ENCODE results near the gene MYH3. TPM values are rescaled to one million over a fixed set of nuclear protein-coding genes. Genes with fewer than 3 reads are reported as not detected.

MYH3 gene
- total RNA-seq, 2 experiments from 2014 or later, result 4.1 to 4.3 TPM

- Mint-ChIP-seq H3K36me3 (no peaks in the 10 kb centered on the region), H3K4me1 (no peaks in the 10 kb centered on the region), H3K9me3 (ENCODE audit: low read depth) (no peaks in the 10 kb centered on the region), H3K27ac (no peak overlapping the region), H3K27me3 (no peaks in the 10 kb centered on the region), H3K4me3 (no peak overlapping the region)
- CTCF ChIA-PET, result interaction anchor here (1.3 to 8.1 kb wide), 2 partner anchors 8 to 696 kb away, joined by 3 to 65 read pairs; no protein-coding TSS in a partner anchor
- no peak for ATAC-seq
- no peak for DNase-seq
These were observed 36.3 kb downstream of the MYH3 start for GRCh38 chr17:10620823-10621222.

GRCh38 chr17:10618202-10618635 is 38.9 kb downstream of the MYH3 start:
- CTCF ChIA-PET, result interaction anchor here (0.6 to 8.1 kb wide), 19 partner anchors 11 to 693 kb away, joined by 3 to 65 read pairs (median 3); no protein-coding TSS in a partner anchor
- Mint-ChIP-seq H3K27me3 (no peaks in the 10 kb centered on the region), H3K36me3 (no peaks in the 10 kb centered on the region), H3K4me3 (no peak overlapping the region), H3K4me1 (no peaks in the 10 kb centered on the region), H3K9me3 (ENCODE audit: low read depth) (no peaks in the 10 kb centered on the region), H3K27ac (no peak overlapping the region)
- ATAC-seq, result peak; percentile 86
- peak; percentile 66 for DNase-seq

DNA sequence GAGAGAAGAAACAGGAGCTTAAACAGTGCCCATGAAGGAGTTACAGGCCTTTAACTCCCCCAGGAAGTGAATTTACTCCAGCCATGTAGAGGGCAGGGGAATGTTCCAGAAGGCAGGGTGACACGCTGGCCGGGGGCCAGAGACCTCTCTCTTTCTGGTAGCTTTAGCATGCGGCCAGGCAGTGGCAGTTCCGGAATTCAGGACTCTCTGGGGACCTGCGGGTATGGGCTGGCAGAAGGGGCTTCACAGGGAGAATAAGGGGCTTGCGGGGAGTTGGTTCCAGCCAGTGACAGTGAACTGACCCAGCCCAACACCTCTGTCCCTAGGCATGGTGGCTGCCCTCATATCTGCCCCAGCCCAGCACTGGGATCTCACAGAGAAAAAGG is 40.0 kb downstream of the MYH3 start:
- ATAC-seq, result no peak
- DNase-seq, result no peak
- Mint-ChIP-seq H3K4me3 (no peak overlapping the region), H3K4me1 (no peaks in the 10 kb centered on the region), H3K27ac (no peak overlapping the region), H3K27me3 (no peaks in the 10 kb centered on the region), H3K9me3 (ENCODE audit: low read depth) (no peaks in the 10 kb centered on the region), H3K36me3 (no peaks in the 10 kb centered on the region)
- CTCF ChIA-PET, result interaction anchor here (0.7 to 8.1 kb wide), 22 partner anchors 12 to 693 kb away, joined by 3 to 65 read pairs (median 4); no protein-coding TSS in a partner anchor

DNA sequence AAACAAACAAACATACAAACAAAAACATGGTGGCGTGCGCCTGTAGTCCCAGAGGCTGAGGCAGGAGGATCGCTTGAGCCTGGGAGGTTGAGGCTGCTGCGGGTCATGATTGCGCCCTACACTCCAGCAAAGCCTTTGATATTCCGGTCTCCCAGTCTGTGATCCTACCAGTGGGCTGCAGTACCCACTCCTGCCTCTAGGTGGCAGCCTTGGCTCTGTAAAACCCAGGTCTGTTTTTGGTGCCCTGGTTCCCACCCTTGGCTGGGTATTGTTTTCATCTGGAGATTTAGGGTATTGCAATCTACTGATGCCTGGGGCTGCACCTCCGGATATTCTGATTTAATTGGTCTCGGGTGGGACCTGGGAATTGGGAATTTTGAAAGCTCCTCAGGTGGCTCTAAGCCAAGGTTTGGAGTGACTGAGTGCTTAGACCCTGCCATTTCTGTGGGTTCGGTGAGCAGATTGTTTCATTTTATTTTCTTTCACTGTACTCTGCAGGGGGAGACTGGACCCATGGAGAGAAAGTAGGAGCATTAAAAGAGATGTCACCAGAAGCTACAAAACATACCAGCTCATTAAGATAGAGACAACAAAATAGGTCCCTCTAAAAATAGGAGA is 40.5 kb downstream of the MYH3 start:
- no peaks in the 10 kb centered on the region for H3K4me1 Mint-ChIP-seq
- H3K4me3 Mint-ChIP-seq, result no peak overlapping the region
- CTCF ChIA-PET, result interaction anchor here (0.7 to 8.1 kb wide), 20 partner anchors 12 to 692 kb away, joined by 3 to 65 read pairs (median 4); no protein-coding TSS in a partner anchor
- no peak overlapping the region for H3K27ac Mint-ChIP-seq
- DNase-seq (peak; percentile 80), ATAC-seq (peak; percentile 68)
- H3K9me3 Mint-ChIP-seq (ENCODE audit: low read depth), result no peaks in the 10 kb centered on the region
- no peaks in the 10 kb centered on the region for H3K27me3 Mint-ChIP-seq
- no peaks in the 10 kb centered on the region for H3K36me3 Mint-ChIP-seq

DNA sequence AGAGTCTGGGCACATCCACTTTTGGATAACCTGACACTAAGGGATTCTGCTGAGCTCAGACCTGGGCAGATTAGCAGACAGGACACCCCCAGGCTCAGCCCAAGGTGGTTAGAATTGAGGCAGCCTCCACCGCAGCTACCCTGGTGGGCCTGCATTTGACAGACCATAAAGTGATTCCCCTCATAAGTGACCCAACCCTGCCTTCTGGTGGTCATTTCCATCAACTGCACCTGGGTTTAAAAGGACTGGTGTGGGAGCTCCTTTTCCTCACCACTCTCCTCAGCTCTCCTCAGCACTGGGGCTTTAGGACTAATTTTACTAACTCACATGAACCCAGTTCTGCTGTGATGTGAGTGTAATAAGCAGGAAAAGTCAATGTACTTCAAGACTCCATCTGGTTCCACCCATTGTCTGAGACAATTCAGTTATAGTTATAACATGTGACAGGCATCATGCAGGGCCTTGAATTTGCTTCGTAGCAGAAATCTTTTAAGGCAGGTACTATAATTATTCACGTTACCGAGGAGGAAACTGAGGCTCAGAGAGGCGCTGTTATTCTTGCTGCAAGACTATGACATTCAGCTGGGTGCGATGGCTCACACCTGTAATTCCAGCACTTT is 42.5 kb downstream of the MYH3 start:
- CTCF ChIA-PET, result interaction anchor here (0.6 to 8.1 kb wide), 10 partner anchors 11 to 690 kb away, joined by 3 to 65 read pairs (median 5); no protein-coding TSS in a partner anchor
- Mint-ChIP-seq H3K9me3 (ENCODE audit: low read depth) (no peaks in the 10 kb centered on the region), H3K4me3 (no peak overlapping the region), H3K4me1 (no peaks in the 10 kb centered on the region), H3K27me3 (no peaks in the 10 kb centered on the region), H3K27ac (no peak overlapping the region), H3K36me3 (no peaks in the 10 kb centered on the region)
- ATAC-seq, result no peak
- peak; percentile 46 for DNase-seq

- ATAC-seq (no peak), DNase-seq (no peak)
- no peaks in the 10 kb centered on the region for H3K36me3 Mint-ChIP-seq
- no peaks in the 10 kb centered on the region for H3K27me3 Mint-ChIP-seq
- H3K27ac Mint-ChIP-seq, result no peak overlapping the region
- CTCF ChIA-PET, result interaction anchor here (0.6 to 8.1 kb wide), 8 partner anchors 11 to 689 kb away, joined by 3 to 65 read pairs (median 6); no protein-coding TSS in a partner anchor
- no peaks in the 10 kb centered on the region for H3K4me1 Mint-ChIP-seq
- no peaks in the 10 kb centered on the region for H3K9me3 Mint-ChIP-seq (ENCODE audit: low read depth)
- no peak overlapping the region for H3K4me3 Mint-ChIP-seq
These were observed 43.2 kb downstream of the MYH3 start for GRCh38 chr17:10613775-10614513.

- Mint-ChIP-seq H3K4me3 (no peak overlapping the region), H3K36me3 (no peaks in the 10 kb centered on the region), H3K4me1 (no peaks in the 10 kb centered on the region), H3K9me3 (ENCODE audit: low read depth) (no peaks in the 10 kb centered on the region), H3K27ac (no peak overlapping the region), H3K27me3 (no peaks in the 10 kb centered on the region)
- CTCF ChIA-PET, result interaction anchor here (2.7 kb wide), 1 partner anchor 10 kb away, joined by 7 read pairs; no protein-coding TSS in a partner anchor
- ATAC-seq (no peak), DNase-seq (no peak)
These were observed 44.0 kb downstream of the MYH3 start for GRCh38 chr17:10612957-10613744.

GRCh38 chr17:10610884-10611283 is 46.2 kb downstream of the MYH3 start:
- ATAC-seq (no peak), DNase-seq (no peak)
- CTCF ChIA-PET, result interaction anchor here (1.0 to 1.1 kb wide), 3 partner anchors 20 to 285 kb away, joined by 3 read pairs; no protein-coding TSS in a partner anchor
- no peaks in the 10 kb centered on the region for H3K4me1 Mint-ChIP-seq
- H3K4me3 Mint-ChIP-seq, result no peak overlapping the region
- no peak overlapping the region for H3K27ac Mint-ChIP-seq
- no peaks in the 10 kb centered on the region for H3K36me3 Mint-ChIP-seq
- H3K27me3 Mint-ChIP-seq, result no peaks in the 10 kb centered on the region
- H3K9me3 Mint-ChIP-seq (ENCODE audit: low read depth), result no peaks in the 10 kb centered on the region

DNA sequence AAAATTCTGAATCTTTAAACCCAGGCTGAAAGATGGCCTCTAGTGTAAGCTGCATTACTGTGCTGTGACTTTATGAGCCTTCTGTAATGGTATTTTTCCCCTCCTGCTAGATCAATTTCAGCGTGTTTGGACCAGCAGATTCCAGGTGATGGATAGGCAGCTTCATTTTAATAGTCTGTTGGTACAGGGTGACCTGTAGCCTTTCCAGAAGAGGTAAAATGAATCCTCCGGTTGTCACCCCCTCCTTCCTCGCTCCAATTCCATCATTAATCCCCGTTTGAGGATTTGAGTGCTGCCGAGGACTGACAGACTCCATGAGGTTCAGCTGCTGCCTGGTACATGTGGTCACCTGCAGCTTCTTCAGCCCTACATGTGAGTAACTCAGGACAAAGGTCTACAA is 48.9 kb downstream of the MYH3 start:
- no peak for DNase-seq

GRCh38 chr17:10606110-10606509 is 51.0 kb downstream of the MYH3 start:
- no peaks in the 10 kb centered on the region for H3K36me3 Mint-ChIP-seq

More for the DNA sequence above, 48.9 kb downstream of the MYH3 start:
- Mint-ChIP-seq H3K27me3 (no peaks in the 10 kb centered on the region), H3K4me1 (no peaks in the 10 kb centered on the region), H3K9me3 (ENCODE audit: low read depth) (no peaks in the 10 kb centered on the region), H3K27ac (no peak overlapping the region), H3K36me3 (no peaks in the 10 kb centered on the region), H3K4me3 (no peak overlapping the region)
- CTCF ChIA-PET, result interaction anchor here (0.6 to 1.6 kb wide), 2 partner anchors 11 to 25 kb away, joined by 3 to 4 read pairs; no protein-coding TSS in a partner anchor
- ATAC-seq, result no peak

DNA sequence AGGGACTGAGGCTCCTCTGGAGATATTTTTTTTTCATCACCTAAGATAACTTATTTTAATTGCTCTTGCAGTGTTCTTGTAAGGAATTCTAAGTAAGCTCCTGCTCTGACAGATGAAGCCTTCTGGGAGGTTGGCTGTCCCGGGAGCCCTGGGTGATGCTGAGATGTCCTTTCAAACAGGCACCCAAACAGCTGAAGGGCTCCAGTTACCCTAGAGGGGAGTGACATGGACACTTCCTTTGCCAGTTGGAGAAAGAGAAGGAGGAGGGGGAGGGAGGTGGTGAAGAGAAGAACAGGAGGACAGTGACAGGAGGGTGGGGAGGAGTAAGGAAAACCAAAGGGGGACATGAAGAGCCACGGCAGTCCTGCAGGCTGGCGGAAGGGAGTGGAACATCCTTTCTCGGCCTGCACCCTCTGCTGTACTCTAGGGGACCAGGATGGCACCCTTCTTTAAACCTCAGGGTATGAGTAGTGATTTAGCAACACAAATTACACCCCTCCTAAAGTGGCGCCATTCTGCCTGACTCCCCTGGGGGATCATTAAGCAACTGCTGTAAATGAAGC is 51.8 kb downstream of the MYH3 start:
- ATAC-seq, result no peak

More at GRCh38 chr17:10606110-10606509, 51.0 kb downstream of the MYH3 start:
- ATAC-seq (no peak), DNase-seq (no peak)
- H3K4me3 Mint-ChIP-seq, result no peak overlapping the region
- H3K9me3 Mint-ChIP-seq (ENCODE audit: low read depth), result no peaks in the 10 kb centered on the region
- no peak overlapping the region for H3K27ac Mint-ChIP-seq
- no peaks in the 10 kb centered on the region for H3K27me3 Mint-ChIP-seq
- CTCF ChIA-PET, result interaction anchor here (1.2 kb wide), 1 partner anchor 19 kb away, joined by 3 read pairs; no protein-coding TSS in a partner anchor
- H3K4me1 Mint-ChIP-seq, result no peaks in the 10 kb centered on the region

DNA sequence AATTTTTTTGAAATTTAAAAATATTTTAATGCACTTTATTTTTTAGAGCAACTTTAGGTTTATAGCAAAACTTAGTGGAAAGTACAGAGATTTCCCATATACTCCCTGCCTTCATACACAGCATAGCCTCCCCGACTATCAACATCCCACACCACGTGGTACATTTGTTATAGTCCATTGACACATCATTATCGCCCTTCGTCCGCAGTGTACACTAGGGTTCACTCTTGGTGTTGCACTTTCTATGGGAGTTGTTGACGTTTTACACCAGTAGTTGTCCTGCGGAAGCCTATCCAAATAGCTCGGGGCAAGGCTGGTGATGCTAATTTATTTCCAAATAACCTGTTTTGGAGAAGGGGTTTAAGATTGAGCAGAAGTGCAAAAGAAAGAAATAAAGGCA is 52.6 kb downstream of the MYH3 start:
- ATAC-seq (no peak), DNase-seq (no peak)
- H3K27ac Mint-ChIP-seq, result no peak overlapping the region
- no peaks in the 10 kb centered on the region for H3K36me3 Mint-ChIP-seq
- no peaks in the 10 kb centered on the region for H3K4me1 Mint-ChIP-seq
- H3K4me3 Mint-ChIP-seq, result no peak overlapping the region
- CTCF ChIA-PET, result interaction anchor here (0.8 to 1.2 kb wide), 4 partner anchors 13 to 814 kb away, joined by 3 read pairs; no protein-coding TSS in a partner anchor
- H3K27me3 Mint-ChIP-seq, result peaks cover 8% of the 10 kb centered on the region
- no peaks in the 10 kb centered on the region for H3K9me3 Mint-ChIP-seq (ENCODE audit: low read depth)

More for the DNA sequence above, 51.8 kb downstream of the MYH3 start:
- DNase-seq, result no peak
- peaks cover 3% of the 10 kb centered on the region for H3K27me3 Mint-ChIP-seq
- H3K27ac Mint-ChIP-seq, result no peak overlapping the region
- no peaks in the 10 kb centered on the region for H3K36me3 Mint-ChIP-seq
- no peaks in the 10 kb centered on the region for H3K4me1 Mint-ChIP-seq
- no peaks in the 10 kb centered on the region for H3K9me3 Mint-ChIP-seq (ENCODE audit: low read depth)
- CTCF ChIA-PET, result interaction anchor here (0.8 to 1.2 kb wide), 4 partner anchors 13 to 815 kb away, joined by 3 read pairs; no protein-coding TSS in a partner anchor
- no peak overlapping the region for H3K4me3 Mint-ChIP-seq
